Transverse colon (tissue), 4 donors: ENCODE results near the gene ANAPC16. TPM values are rescaled to one million over a fixed set of nuclear protein-coding genes. Genes with fewer than 3 reads are reported as not detected.
A peak's percentile ranks its signal among the peaks of the same experiment; 100 is the strongest.

ENCODE experiments used
- DNase-seq: peaks from one replicate; pipeline ENCODE4 v3.0.0-alpha.2; 2019
- H3K27ac ChIP-seq, 4 donors: fragments of 200-600 bp; sonication (generic); 2 replicates each; pipeline ENCODE4 v1.5.1; 2016 to 2018; ENCODE audit warnings: inconsistent platforms in 4 of 4
- H3K27me3 ChIP-seq: fragments of 200-600 bp; sonication (generic); 2 replicates; pipeline ENCODE4 v1.5.1; 2017; ENCODE audit warnings: inconsistent platforms
- H3K36me3 ChIP-seq, 4 donors: fragments of 200-600 bp; sonication (generic); 2 replicates each; pipeline ENCODE4 v1.5.1; 2017 to 2019; ENCODE audit warnings: inconsistent platforms in 4 of 4
- H3K4me1 ChIP-seq, 4 donors: fragments of 200-600 bp; sonication (generic); 2 replicates each; pipeline ENCODE4 v1.5.1; 2017 to 2020; ENCODE audit warnings: inconsistent platforms in 4 of 4
- H3K4me3 ChIP-seq, 4 donors: fragments of 200-600 bp; sonication (generic); 1 replicate in 1 of 4; 2 replicates in 3 of 4; pipeline versions ENCODE4 v1.5.1 to v1.6.1; 2017 to 2019; ENCODE audit warnings: inconsistent platforms in 4 of 4
- H3K9me3 ChIP-seq, 2 donors: fragments of 200-600 bp; sonication (generic); 2 replicates each; pipeline ENCODE4 v1.5.1; 2017 to 2019; ENCODE audit warnings: inconsistent platforms in 2 of 2
- CTCF ChIP-seq, 5 experiments: fragments of 200-600 bp in 3 of 5; fragments of 450-650 bp in 2 of 5; sonication (generic) in 3 of 5; IDR thresholded peaks; 1 replicate in 2 of 5; 2 replicates in 3 of 5; pipeline ENCODE4 v1.5.1; 2016 to 2017; ENCODE audit warnings: antibody characterized with exemption in 5 of 5, inconsistent platforms in 3 of 5, mild to moderate bottlenecking in 2 of 5, moderate library complexity in 1 of 5
- EP300 ChIP-seq: sonication (generic); formaldehyde crosslinking; IDR thresholded peaks from one replicate; pipeline ENCODE4 v1.6.1; 2017; ENCODE audit warnings: antibody characterized with exemption, low read depth
- POLR2A ChIP-seq: fragments of 450-650 bp; IDR thresholded peaks from one replicate; pipeline ENCODE4 v1.6.1; 2016; ENCODE audit warnings: antibody characterized with exemption, mild to moderate bottlenecking, moderate library complexity
- POLR2AphosphoS5 ChIP-seq, 3 donors: sonication (generic); formaldehyde crosslinking; IDR thresholded peaks; one replicate each; pipeline ENCODE4 v1.6.1; 2016; ENCODE audit warnings: antibody characterized with exemption in 3 of 3
- WGBS, 2 donors: methylation state at CpG; one replicate each; pipeline ENCODE4 v1.1.5; 2018; ENCODE audit warnings: low coverage in 1 of 2; 5-methylcytosine and 5-hydroxymethylcytosine counted together
- in situ Hi-C, 4 donors: fragments of 200-750 bp; cut with MboI; loops; one replicate each; pipeline versions ENCODE4 v1.15.0 to v1.15.1; 2017; ENCODE audit warnings: low sequenced_read_pairs in 3 of 4, low pct_ligation_motif_present in 1 of 4, low pct_unique_long_range_greater_than_20kb in 1 of 4
- intact Hi-C: fragments of 100-400 bp; cut with DNase I; formaldehyde crosslinking; loops from one replicate; pipeline ENCODE4 v1.15.1; 2023; ENCODE audit warnings: low total_unique reads
- total RNA-seq, 4 donors: library from RNA; depleted of rRNA; stranded (reverse); fragments of >200 nt; gene quantifications; one replicate each; pipeline ENCODE4 v1.1.0, GENCODE V29; 2016

Gene ANAPC16
- total RNA-seq = 10 to 100 TPM; 57.6 to 77.4 (median 65.5) TPM

GRCh38 chr10:72215611-72216549 is at the start of gene ANAPC16, which contains the start of gene ASCC1:
Gene ANAPC16, plus strand, starts transcription at chr10:72216012. Its CDS starts 7,903 bp downstream, at chr10:72223915.
Gene ASCC1, minus strand, starts transcription at chr10:72216276. Its CDS starts 2,978 bp downstream, at chr10:72213298.
- Histone ChIP-seq H3K27ac (peak within 1 kb of the TSS; percentile 98 to 99 (median 98)), H3K4me3 (peak within 1 kb of the TSS; percentile 56 to 89 (median 64)), H3K27me3 (no peaks in the 10 kb centered on the region), H3K4me1 (peaks cover 18 to 46% (median 33%) of the 10 kb centered on the region in 4 donors), H3K36me3 (peaks cover 0 to 16% (median 5%) of the 10 kb centered on the region in 4 donors), H3K9me3 (no peaks in the 10 kb centered on the region)
- intact Hi-C loops = loop anchor here (5.0 kb wide), 1 partner anchor 121 kb away; no protein-coding TSS in a partner anchor
- peak; percentile 94 for DNase-seq
- TF ChIP-seq POLR2AphosphoS5 (IDR thresholded peaks at IDR 0.05) (peak; percentile 82 to 98 (median 97)), POLR2A (peak; percentile 96), CTCF (IDR thresholded peaks at IDR 0.05) (peak in 1 of 5 experiments; percentile 26), EP300 (no peak)
- in situ Hi-C loops = loop anchor here in 1 of 4 donors (25.0 kb wide), 1 partner anchor 121 kb away; no protein-coding TSS in a partner anchor
- 0% methylated on average over 19 to 50 of the region's 64 CpGs for WGBS, 2 donors

GRCh38 chr10:72167118-72167517 is 48.7 kb upstream of the ANAPC16 start:
- H3K9me3 ChIP-seq = no peaks in the 10 kb centered on the region
- intact Hi-C loops (no loop called here), in situ Hi-C loops (no loop called here)
- H3K4me1 ChIP-seq = peaks cover 0 to 15% (median 2%) of the 10 kb centered on the region in 4 donors
- WGBS, 2 donors = 95 to 100% methylated on average over 3 of the region's 3 CpGs
- DNase-seq = no peak
- no peak overlapping the region for H3K27ac ChIP-seq
- H3K27me3 ChIP-seq = no peaks in the 10 kb centered on the region
- no peak overlapping the region for H3K4me3 ChIP-seq
- TF ChIP-seq CTCF (IDR thresholded peaks at IDR 0.05) = no peak
- no peak for TF ChIP-seq POLR2AphosphoS5 (IDR thresholded peaks at IDR 0.05)
- no peak for TF ChIP-seq POLR2A
- TF ChIP-seq EP300 = no peak
- peaks cover 0 to 6% (median 0%) of the 10 kb centered on the region in 4 donors for H3K36me3 ChIP-seq

GRCh38 chr10:72170263-72170662 is 45.5 kb upstream of the ANAPC16 start:
- intact Hi-C loops (no loop called here), in situ Hi-C loops (no loop called here)
- Histone ChIP-seq H3K9me3 (no peaks in the 10 kb centered on the region), H3K4me1 (peaks cover 0 to 25% (median 2%) of the 10 kb centered on the region in 4 donors), H3K36me3 (peaks cover 0 to 6% (median 0%) of the 10 kb centered on the region in 4 donors), H3K4me3 (no peak overlapping the region), H3K27me3 (no peaks in the 10 kb centered on the region), H3K27ac (peak overlapping the region; percentile 58 to 72 (median 64))
- TF ChIP-seq CTCF (IDR thresholded peaks at IDR 0.05) (no peak), POLR2AphosphoS5 (IDR thresholded peaks at IDR 0.05) (peak in 1 of 3 donors; percentile 10)
- peak; percentile 81 for DNase-seq
- 51 to 67% methylated on average over 1 to 4 of the region's 4 CpGs for WGBS, 2 donors

GRCh38 chr10:72170733-72171132 is 45.1 kb upstream of the ANAPC16 start:
- H3K36me3 ChIP-seq = peaks cover 0 to 6% (median 0%) of the 10 kb centered on the region in 4 donors
- in situ Hi-C loops = no loop called here
- peak overlapping the region; percentile 58 to 72 (median 64) for H3K27ac ChIP-seq
- H3K27me3 ChIP-seq = no peaks in the 10 kb centered on the region
- no peak overlapping the region for H3K4me3 ChIP-seq
- no peak for DNase-seq
- intact Hi-C loops = no loop called here
- no peaks in the 10 kb centered on the region for H3K9me3 ChIP-seq
- 75 to 80% methylated on average over 4 of the region's 4 CpGs for WGBS, 2 donors
- TF ChIP-seq POLR2A (no peak), EP300 (no peak), POLR2AphosphoS5 (IDR thresholded peaks at IDR 0.05) (no peak), CTCF (IDR thresholded peaks at IDR 0.05) (no peak)
- H3K4me1 ChIP-seq = peaks cover 0 to 25% (median 2%) of the 10 kb centered on the region in 4 donors
